ENCODE data around the gene COL27A1. TPM values are rescaled to one million over a fixed set of nuclear protein-coding genes. Genes with fewer than 3 reads are reported as not detected.

Gene COL27A1
- total and polyA plus RNA-seq, 2 donors (not counting 1 experiment from before 2014, with no cell fraction given), result 0.16 to 0.27 TPM

DNA sequence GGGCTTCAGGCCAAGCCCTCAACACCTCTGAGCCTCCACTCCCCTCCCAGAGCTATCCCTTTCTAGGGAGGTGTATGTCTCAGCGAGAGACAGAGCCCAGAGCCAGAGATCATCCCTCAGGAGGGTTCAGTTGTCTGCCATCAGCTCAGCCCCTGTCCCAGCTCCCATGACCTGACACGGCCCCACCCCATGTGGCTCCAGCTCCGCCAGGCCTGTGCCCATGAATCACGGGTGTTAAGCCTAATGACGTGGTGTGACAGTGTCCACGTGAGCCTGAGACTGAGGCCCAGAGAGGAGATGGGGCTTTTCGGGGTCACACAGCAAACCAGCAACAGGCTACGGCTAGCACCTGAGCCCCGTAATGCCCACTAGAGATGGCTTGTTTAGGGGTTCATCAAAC lies 106.7 kb downstream of the COL27A1 start:
- Histone ChIP-seq H3K9me3 (ENCODE audit: control extremely low read depth in 1 of 3, control insufficient read depth in 2 of 3, insufficient read depth in 1 of 3, low read length in 2 of 3) (no peaks in the 10 kb centered on the region), H3K27ac (ENCODE audit: low read length in 2 of 2) (no peak overlapping the region), H3K9ac (ENCODE audit: low read length) (no peak overlapping the region), H3K4me3 (ENCODE audit: control extremely low read depth in 1 of 5, extremely low read depth in 1 of 5, insufficient read depth in 1 of 5, low read depth in 2 of 5, low read length in 4 of 5) (no peak overlapping the region), H3K4me1 (ENCODE audit: control insufficient read depth in 2 of 2, insufficient read depth in 2 of 2, low read length in 2 of 2) (no peaks in the 10 kb centered on the region), H3K36me3 (replicated peaks in 1 of 2; ENCODE audit: control extremely low read depth in 1 of 2, control insufficient read depth in 1 of 2, extremely low read depth in 1 of 2, insufficient read depth in 2 of 2, low read length in 1 of 2) (no peaks in the 10 kb centered on the region), H3K4me2 (replicated peaks; ENCODE audit: low read depth, low read length, poor library complexity, severe bottlenecking) (no peak overlapping the region), H4K20me1 (ENCODE audit: control insufficient read depth, insufficient read depth, low read length, poor library complexity, severe bottlenecking) (no peaks in the 10 kb centered on the region), H3K79me2 (ENCODE audit: control insufficient read depth, insufficient read depth, low read length) (no peaks in the 10 kb centered on the region), H2AFZ (ENCODE audit: insufficient read depth, low read depth, low read length, poor library complexity, severe bottlenecking) (no peak overlapping the region), H3K27me3 (replicated peaks in 1 of 4; ENCODE audit: control extremely low read depth in 1 of 4, control insufficient read depth in 3 of 4, insufficient read depth in 4 of 4, low read length in 3 of 4) (no peaks in the 10 kb centered on the region)
- Mint-ChIP-seq H3K9me3 (ENCODE audit: insufficient read depth) (no peaks in the 10 kb centered on the region), H3K4me3 (no peak overlapping the region), H3K27me3 (no peaks in the 10 kb centered on the region), H3K27ac (no peak overlapping the region), H3K4me1 (no peaks in the 10 kb centered on the region)
- TF ChIP-seq EZH2 (IDR thresholded peaks at IDR 0.05; ENCODE audit: borderline replicate concordance, insufficient read depth, low read depth, low read length, poor library complexity, severe bottlenecking), result no peak
- POLR2A ChIA-PET, result no interaction called here
- 81% methylated on average over 9 of the region's 9 CpGs for WGBS (ENCODE audit: insufficient coverage)
- ATAC-seq (ENCODE audit: low read depth), result no peak
- DNase-seq, result no peak
- intact Hi-C loops (cut with micrococcal nuclease), result no loop called here
- CTCF ChIA-PET, result interaction anchor here (1.9 kb wide), 1 partner anchor 29 kb away, joined by 5 read pairs; no protein-coding TSS in a partner anchor

DNA sequence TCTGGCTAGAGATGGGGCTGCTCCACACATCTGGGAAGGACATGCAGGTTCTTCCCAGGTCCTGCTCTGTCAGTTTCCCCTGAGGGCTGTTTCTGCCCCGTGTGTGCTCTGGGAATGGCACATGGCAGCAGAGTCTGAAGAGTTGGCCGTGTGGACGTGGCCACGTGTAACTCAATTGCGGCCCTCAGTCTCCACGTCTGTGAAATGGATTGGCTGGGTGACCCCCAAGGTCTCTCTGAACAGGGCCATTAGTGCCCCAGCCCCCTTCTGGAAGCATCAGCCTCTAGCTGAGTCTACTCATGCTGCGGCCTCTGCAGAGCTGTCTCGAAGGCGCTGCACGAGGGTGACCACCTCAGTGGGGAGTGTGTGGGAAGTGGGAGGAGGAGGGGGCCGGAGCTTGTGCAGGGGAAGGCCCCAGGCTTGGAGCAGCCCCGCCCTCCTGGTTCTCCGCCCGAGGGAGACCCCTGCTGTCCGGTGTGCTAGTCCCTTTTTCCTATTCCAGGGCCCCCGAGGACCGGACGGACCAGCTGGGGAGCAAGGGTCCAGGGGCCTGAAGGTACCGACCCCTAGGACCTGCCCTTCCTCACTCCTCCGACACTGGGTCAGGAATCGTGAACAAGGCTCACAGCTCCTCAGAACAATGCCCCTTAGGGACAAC lies 108.6 kb downstream of the COL27A1 start:
- no peaks in the 10 kb centered on the region for H3K9me3 Mint-ChIP-seq (ENCODE audit: insufficient read depth)
- DNase-seq (no peak), ATAC-seq (ENCODE audit: low read depth) (no peak)
- TF ChIP-seq CTCF (IDR thresholded peaks at IDR 0.05) (no peak), EZH2 (IDR thresholded peaks at IDR 0.05; ENCODE audit: borderline replicate concordance, insufficient read depth, low read depth, low read length, poor library complexity, severe bottlenecking) (no peak)
- POLR2A ChIA-PET, result no interaction called here
- no peak overlapping the region for H3K27ac ChIP-seq (ENCODE audit: low read length in 2 of 2)
- H3K4me2 ChIP-seq (replicated peaks; ENCODE audit: low read depth, low read length, poor library complexity, severe bottlenecking), result no peak overlapping the region
- no peaks in the 10 kb centered on the region for H3K36me3 ChIP-seq (replicated peaks in 1 of 2; ENCODE audit: control extremely low read depth in 1 of 2, control insufficient read depth in 1 of 2, extremely low read depth in 1 of 2, insufficient read depth in 2 of 2, low read length in 1 of 2)
- H2AFZ ChIP-seq (ENCODE audit: insufficient read depth, low read depth, low read length, poor library complexity, severe bottlenecking), result no peak overlapping the region
- no peak overlapping the region for H3K27ac Mint-ChIP-seq
- no peak overlapping the region for H3K9ac ChIP-seq (ENCODE audit: low read length)
- no peaks in the 10 kb centered on the region for H3K27me3 ChIP-seq (replicated peaks in 1 of 4; ENCODE audit: control extremely low read depth in 1 of 4, control insufficient read depth in 3 of 4, insufficient read depth in 4 of 4, low read length in 3 of 4)
- CTCF ChIA-PET, result interaction anchor here (0.6 kb wide), 1 partner anchor 10 kb away, joined by 4 read pairs; no protein-coding TSS in a partner anchor
- H3K4me3 Mint-ChIP-seq, result no peak overlapping the region
- H4K20me1 ChIP-seq (ENCODE audit: control insufficient read depth, insufficient read depth, low read length, poor library complexity, severe bottlenecking), result no peaks in the 10 kb centered on the region
- H3K4me1 ChIP-seq (ENCODE audit: control insufficient read depth in 2 of 2, insufficient read depth in 2 of 2, low read length in 2 of 2), result no peaks in the 10 kb centered on the region
- 82% methylated on average over 21 of the region's 21 CpGs for WGBS (ENCODE audit: insufficient coverage)
- H3K27me3 Mint-ChIP-seq, result no peaks in the 10 kb centered on the region
- intact Hi-C loops (cut with micrococcal nuclease), result no loop called here
- H3K4me3 ChIP-seq (ENCODE audit: control extremely low read depth in 1 of 5, extremely low read depth in 1 of 5, insufficient read depth in 1 of 5, low read depth in 2 of 5, low read length in 4 of 5), result no peak overlapping the region
- H3K9me3 ChIP-seq (ENCODE audit: control extremely low read depth in 1 of 3, control insufficient read depth in 2 of 3, insufficient read depth in 1 of 3, low read length in 2 of 3), result no peaks in the 10 kb centered on the region
- H3K4me1 Mint-ChIP-seq, result no peaks in the 10 kb centered on the region
- no peaks in the 10 kb centered on the region for H3K79me2 ChIP-seq (ENCODE audit: control insufficient read depth, insufficient read depth, low read length)
